GM19455 (cell line): ENCODE measurements around the gene CFAP74.

Experiments used
- ATAC-seq: cut with Tn5 transposase; IDR thresholded peaks from one replicate; pipeline ENCODE4 v1.9.1; 2021; ENCODE audit not compliant: unreplicated experiment

Gene CFAP74

GRCh38 chr1:2019571-2020309 is 16.2 kb upstream of the CFAP74 start:
- ATAC-seq = no peak

- no peak for ATAC-seq
Measured at GRCh38 chr1:2019172-2019543, 15.6 kb upstream of the CFAP74 start, which contains the start of gene GABRD. Gene GABRD (plus strand): TSS chr1:2019345. CDS start chr1:2019424, 79 bp downstream.

GRCh38 chr1:2018217-2019171 is 14.9 kb upstream of the CFAP74 start:
- no peak for ATAC-seq

GRCh38 chr1:2016123-2016522 is 12.5 kb upstream of the CFAP74 start:
- ATAC-seq = no peak

- no peak for ATAC-seq
Measured at GRCh38 chr1:2014741-2015735, 11.5 kb upstream of the CFAP74 start.

- no peak for ATAC-seq
Measured at GRCh38 chr1:2014181-2014580, 10.6 kb upstream of the CFAP74 start.

DNA sequence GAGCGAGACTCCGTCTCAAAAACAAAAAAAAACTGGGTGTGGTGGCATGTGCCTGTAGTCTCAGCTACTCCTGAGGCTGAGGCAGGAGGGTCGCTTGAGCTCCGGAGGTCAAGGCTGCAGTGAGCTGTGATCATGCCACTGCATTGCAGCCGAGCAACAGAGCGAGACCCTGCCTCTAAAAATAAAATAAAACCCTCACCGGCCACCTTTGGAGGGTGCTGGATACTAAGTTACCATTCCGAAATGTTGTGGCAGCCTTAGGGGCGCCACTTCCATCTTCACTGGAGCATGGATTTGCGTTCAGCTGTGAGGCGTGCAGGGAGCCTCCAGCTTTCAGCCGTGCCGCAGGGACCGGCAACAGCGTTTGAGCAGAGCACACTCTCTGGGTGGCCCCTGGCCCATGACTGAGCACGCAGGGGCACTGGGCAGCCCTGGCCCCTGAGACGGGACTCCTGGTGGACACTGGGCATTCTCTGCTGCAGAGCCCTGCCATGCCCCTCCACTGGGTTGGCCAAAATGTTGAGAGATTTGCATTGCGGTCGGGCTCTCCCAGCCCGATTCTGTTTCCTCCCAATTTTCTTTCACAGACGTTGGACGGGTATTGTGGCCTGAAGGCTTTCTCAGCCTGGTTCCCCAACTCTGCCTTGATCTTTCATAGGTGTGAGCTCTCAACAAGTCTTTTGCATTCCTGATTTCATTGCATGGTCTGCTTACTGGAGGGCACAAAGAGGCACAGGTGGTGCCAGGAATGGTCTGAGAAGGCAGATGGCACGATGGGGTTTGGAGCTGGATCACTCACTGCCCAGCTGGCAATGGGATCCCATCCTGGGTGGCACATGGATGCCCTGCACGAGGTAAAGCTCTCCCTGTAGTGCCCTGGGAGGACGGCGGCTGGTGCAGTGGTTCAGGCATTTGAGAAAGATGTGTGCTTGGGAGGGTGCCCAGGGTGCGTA is 5.8 kb upstream of the CFAP74 start:
- ATAC-seq = no peak

DNA sequence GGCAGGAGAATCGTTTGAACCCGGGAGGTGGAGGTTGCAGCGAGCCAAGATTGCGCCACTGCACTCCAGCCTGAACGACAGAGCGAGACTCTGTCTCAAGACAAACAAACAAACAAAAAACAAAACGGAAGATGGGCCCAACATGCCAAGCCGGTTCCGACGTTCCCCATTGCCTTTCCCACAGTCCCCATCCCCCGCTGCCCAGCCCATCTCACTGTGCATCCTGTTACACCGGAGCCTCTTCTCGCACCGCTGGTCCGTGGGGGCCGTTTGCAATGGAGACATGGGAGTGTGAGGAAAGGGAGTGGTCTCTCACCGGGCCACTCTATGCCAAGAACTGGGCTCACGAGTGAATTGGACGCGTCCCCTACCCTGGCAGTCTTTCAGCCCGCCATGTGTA is 1.3 kb upstream of the CFAP74 start:
- ATAC-seq = no peak

DNA sequence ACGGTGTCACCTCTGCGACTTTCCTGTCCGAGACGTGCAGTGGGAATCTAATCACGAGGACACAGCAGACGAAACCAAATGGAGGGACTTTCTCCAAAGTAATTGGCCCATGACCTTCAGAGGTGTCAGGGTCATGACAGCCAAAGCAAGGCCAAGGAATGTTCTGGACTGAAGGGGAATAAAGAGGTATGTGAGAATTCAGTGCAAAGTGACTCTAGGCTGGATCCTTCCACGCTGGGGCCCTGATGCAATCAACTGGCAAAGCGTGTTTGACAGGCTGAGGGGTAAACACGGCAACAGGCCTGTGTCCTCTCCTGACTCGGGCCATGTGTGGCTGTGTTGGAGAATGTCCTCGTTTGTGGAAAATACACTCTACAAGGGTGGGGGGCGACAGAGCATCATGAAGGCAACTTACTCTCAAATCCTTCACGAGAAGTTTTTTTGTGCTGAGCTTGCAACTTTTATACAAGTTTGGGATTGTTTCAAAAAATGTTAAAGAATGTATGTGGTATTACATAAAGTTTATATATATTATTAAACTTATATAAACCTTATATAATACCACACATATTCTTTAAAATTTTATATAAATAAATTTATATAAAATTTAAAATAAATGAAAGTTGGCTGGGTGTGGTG is 1.7 kb downstream of the CFAP74 start:
- no peak for ATAC-seq

GRCh38 chr1:2000850-2001249 is 2.7 kb downstream of the CFAP74 start:
- no peak for ATAC-seq

DNA sequence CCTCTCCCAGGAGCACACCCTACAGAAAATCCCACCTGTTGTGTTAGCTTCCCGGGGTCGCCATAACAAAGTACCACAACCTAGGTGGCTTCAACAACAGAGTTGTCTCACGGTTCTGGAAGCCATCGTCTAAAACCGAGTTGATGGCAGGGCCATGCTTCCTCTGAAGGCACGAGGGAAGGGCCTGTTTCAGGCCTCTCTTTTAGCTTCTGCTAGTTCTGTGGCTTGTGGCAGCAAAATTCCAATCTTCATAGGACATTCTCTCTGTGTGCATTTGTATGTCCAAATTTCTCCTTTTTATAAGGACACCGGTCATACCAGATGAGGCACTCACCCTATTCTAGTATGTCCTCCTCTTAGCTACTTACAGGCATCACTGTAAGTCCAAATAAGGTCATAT is 3.2 kb downstream of the CFAP74 start:
- no peak for ATAC-seq

GRCh38 chr1:1997576-1997975 is 6.0 kb downstream of the CFAP74 start:
- ATAC-seq = no peak

DNA sequence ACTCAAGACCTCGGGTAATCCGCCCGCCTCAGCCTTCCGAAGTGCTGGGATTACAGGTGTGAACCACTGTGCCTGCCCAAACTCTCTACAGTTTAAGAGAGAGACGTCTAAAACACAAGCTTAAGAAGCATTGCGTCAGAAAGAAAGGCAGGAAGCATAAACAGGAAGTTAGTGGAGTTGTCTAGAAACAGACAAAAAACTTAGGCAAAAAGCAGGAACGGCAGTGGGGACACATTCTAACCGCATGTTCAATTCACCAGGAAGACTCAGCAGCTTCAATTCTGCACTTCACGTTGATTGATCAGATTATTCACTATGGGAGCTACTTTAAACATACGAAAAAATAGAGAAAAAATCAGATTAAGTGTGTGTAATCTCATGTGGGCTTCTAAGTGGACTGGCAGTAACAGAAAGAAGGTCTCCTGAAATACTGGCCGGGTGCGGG is 7.4 kb downstream of the CFAP74 start:
- no peak for ATAC-seq

DNA sequence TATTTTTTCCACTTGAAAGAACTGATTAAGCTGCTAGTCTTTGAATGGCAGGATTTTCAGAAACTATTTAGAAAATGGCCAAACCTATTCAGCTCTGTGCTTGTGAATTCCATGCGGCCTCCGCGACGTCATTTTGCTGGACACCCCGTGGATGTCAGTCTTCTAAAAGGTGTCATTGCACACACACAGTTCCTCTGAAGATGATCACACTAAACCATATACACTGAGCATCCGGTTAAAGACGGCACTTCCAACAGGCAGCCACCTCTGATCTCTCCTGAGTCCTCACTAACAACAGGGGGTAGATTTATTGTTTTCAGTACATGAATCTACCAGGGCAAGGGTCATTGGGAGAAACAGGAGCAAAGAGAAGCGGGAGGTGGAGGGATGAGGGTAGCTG is 9.1 kb downstream of the CFAP74 start:
- ATAC-seq = no peak

- no peak for ATAC-seq
Measured at GRCh38 chr1:1990222-1990621, 13.4 kb downstream of the CFAP74 start.

GRCh38 chr1:1989789-1990188 is 13.8 kb downstream of the CFAP74 start:
- no peak for ATAC-seq

DNA sequence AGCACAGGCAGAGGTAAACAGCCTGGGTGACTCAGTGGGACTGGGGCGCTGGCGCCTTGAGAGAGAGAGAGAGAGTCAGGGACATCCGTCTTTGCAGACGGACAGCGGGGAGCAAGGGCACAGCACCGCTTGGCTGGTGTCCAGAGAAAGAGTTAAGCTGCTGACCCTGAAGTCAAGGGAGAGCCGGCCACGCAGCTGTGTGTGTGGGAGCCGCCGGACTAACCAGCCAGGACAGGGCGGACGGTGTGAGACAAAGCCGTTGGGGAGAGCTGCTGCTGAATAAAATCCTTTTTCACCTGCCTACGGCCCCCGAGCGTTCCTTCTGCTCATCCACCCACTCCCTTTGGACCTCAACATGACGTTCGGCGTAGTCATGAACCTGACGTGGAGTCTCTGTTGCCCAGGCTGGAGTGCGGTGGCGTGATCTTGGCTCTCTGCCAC is 14.5 kb downstream of the CFAP74 start:
- ATAC-seq = no peak

DNA sequence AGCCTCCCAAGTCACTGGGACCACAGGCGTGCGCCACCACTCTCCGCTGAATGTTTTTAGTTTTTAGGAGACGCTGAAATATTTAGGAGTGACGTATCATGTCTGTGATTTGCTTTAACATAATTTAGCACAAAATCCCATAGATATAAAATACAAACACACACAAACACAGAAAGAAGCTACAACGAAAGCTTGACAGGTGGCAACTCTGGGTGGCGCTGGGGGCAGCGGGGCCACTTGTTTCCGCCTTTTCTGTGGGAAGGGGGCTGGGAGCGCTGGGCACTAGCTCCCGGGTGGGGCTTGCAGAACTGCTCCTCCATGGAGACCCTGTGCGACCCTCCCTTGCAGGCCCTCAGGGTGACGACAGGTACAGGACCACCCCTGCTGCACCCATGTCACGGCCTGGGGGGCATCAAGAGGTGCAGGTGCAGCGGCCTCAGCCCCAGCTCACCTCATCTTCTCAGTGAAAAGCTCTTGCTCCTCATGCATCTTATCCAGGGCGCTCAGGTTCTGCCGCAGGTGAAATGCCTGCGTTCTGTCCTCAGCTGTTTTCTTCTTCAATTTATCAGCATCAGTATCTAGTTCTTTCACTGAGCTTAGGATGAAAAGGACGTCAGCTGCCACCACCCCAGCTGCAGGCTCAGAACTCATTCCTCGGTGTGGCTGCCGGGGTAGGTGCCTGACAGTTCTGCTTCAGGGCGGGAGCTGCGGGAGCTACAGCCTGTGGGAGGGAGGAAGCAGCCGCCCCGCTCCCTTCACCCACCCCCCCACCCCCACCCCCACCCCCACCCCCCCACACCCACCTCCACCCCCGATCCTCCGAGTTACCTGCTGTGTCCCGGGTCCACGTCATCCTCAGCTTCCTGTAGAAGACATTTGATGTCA is 15.3 kb downstream of the CFAP74 start:
- no peak for ATAC-seq
